PC-9 (cell line): ENCODE measurements around the gene MIA3. TPM values are rescaled to one million over a fixed set of nuclear protein-coding genes. Genes with fewer than 3 reads are reported as not detected.
A peak's percentile ranks its signal among the peaks of the same experiment; 100 is the strongest.

Experiments
- BruUV-seq: library from RNA; stranded (reverse); fragments of 400-500 nt; replicated peaks from 2 replicates; lab custom pipeline; 2021; lab: Mats Ljungman, UMichigan
- CTCF ChIA-PET: fragments of 300-600 bp; sonication (Branson Sonifier 250); formaldehyde crosslinking; loops from one replicate; lab custom pipeline; 2022; ENCODE audit warnings: antibody characterized with exemption; lab: Charles Lee
- POLR2A ChIA-PET: fragments of 300-600 bp; sonication (Branson Sonifier 250); formaldehyde crosslinking; loops from one replicate; lab custom pipeline; 2022; ENCODE audit warnings: antibody characterized with exemption; ENCODE audit not compliant: unreplicated experiment; lab: Charles Lee
- DNase-seq, 2 experiments: peaks; one replicate each; pipeline versions ENCODE4 v3.0.0 to v3.0.0-alpha.2; 2015 to 2022; ENCODE audit warnings: mixed read lengths in 1 of 2
- H2AFZ ChIP-seq: fragments of 200-600 bp; sonication (generic); 2 replicates; pipeline ENCODE4 v1.8.1; 2017; ENCODE audit warnings: antibody characterized with exemption
- H3F3A ChIP-seq: fragments of 200-600 bp; sonication (generic); 2 replicates; pipeline ENCODE4 v1.8.1; 2017; ENCODE audit warnings: antibody characterized with exemption, mild to moderate bottlenecking, low read depth; ENCODE audit not compliant: insufficient read depth
- H3K27ac ChIP-seq: fragments of 200-600 bp; sonication (generic); 2 replicates; pipeline ENCODE4 v1.6.1; 2016; ENCODE audit warnings: mixed run types
- H3K27me3 ChIP-seq: fragments of 200-600 bp; sonication (generic); 2 replicates; pipeline ENCODE4 v1.6.1; 2016; ENCODE audit warnings: low read depth, mixed run types; ENCODE audit not compliant: insufficient read depth
- H3K36me3 ChIP-seq: fragments of 200-600 bp; sonication (generic); 2 replicates; pipeline ENCODE4 v1.6.1; 2016; ENCODE audit warnings: low read depth, mixed run types
- H3K4me1 ChIP-seq: fragments of 200-600 bp; sonication (generic); replicated peaks from 2 replicates; pipeline ENCODE4 v1.6.1; 2016; ENCODE audit warnings: mixed run types; ENCODE audit not compliant: insufficient read depth
- H3K4me2 ChIP-seq: fragments of 200-600 bp; sonication (generic); 2 replicates; pipeline ENCODE4 v1.6.1; 2017; ENCODE audit warnings: mixed run types
- H3K4me3 ChIP-seq: fragments of 200-600 bp; sonication (generic); 2 replicates; pipeline ENCODE4 v1.6.1; 2016; ENCODE audit warnings: mixed run types
- H3K79me2 ChIP-seq: fragments of 200-600 bp; sonication (generic); 2 replicates; pipeline ENCODE4 v1.6.1; 2017; ENCODE audit warnings: low read depth, mixed run types
- H3K9me2 ChIP-seq: fragments of 200-600 bp; sonication (generic); 2 replicates; pipeline ENCODE4 v1.8.1; 2017; ENCODE audit warnings: mild to moderate bottlenecking; ENCODE audit not compliant: insufficient read depth
- H3K9me3 ChIP-seq: fragments of 200-600 bp; sonication (generic); 2 replicates; pipeline ENCODE4 v1.8.1; 2016; ENCODE audit warnings: low read depth; ENCODE audit not compliant: insufficient read depth
- H4K20me1 ChIP-seq: fragments of 200-600 bp; sonication (generic); 2 replicates; pipeline ENCODE4 v1.8.1; 2017; ENCODE audit not compliant: insufficient read depth
- EZH2 ChIP-seq: fragments of 200-600 bp; sonication (generic); IDR thresholded peaks from 2 replicates; pipeline ENCODE4 v1.8.0; 2017; ENCODE audit warnings: antibody characterized with exemption, low read depth
- intact Hi-C: fragments of 100-400 bp; cut with micrococcal nuclease; formaldehyde crosslinking; loops from one replicate; pipeline ENCODE4 v1.10.0; 2022; ENCODE audit not compliant: unreplicated experiment
- total RNA-seq: library from RNA; stranded (reverse); gene quantifications from 2 replicates; pipeline ENCODE4 v1.2.3, GENCODE V29; 2021
- TF ChIP-seq, protein P1 (sequence below): fragments of 200-600 bp; sonication (generic); conservative IDR thresholded peaks from 2 replicates; pipeline ENCODE4 v1.6.1; 2017; ENCODE audit warnings: mixed run types, antibody characterized with exemption, mild to moderate bottlenecking, moderate library complexity

The MIA3 gene
- total RNA-seq, 1 experiment from 2014 or later: 65.1 TPM

DNA sequence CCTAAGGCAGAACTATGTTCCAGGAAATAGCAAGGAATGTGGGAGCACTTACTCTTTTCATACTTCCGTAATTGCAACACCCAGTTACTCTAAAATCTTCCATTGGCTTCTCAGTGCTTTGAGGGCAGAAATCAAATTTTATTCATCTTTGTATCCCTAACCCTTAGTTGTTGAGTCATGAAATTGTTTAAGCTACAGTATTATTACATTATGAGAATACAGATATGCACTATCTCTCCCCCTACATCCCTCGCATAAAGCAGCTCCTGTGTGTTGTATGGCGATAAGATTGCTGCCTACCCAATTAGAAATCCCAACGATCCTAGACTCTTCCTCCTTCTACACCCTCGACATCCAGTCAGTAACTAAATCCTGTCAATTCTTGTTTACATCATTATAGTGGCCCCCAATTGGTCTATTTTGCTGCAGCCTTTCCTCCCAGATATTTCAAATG, 91.8 kb downstream of the MIA3 start:
- no peaks in the 10 kb centered on the region for H3K36me3 ChIP-seq
- peak overlapping the region; percentile 82 for H3K4me2 ChIP-seq
- peak overlapping the region; percentile 89; the same call in 1 of the 2 replicates for H3K4me3 ChIP-seq
- TF ChIP-seq, protein P1, sequence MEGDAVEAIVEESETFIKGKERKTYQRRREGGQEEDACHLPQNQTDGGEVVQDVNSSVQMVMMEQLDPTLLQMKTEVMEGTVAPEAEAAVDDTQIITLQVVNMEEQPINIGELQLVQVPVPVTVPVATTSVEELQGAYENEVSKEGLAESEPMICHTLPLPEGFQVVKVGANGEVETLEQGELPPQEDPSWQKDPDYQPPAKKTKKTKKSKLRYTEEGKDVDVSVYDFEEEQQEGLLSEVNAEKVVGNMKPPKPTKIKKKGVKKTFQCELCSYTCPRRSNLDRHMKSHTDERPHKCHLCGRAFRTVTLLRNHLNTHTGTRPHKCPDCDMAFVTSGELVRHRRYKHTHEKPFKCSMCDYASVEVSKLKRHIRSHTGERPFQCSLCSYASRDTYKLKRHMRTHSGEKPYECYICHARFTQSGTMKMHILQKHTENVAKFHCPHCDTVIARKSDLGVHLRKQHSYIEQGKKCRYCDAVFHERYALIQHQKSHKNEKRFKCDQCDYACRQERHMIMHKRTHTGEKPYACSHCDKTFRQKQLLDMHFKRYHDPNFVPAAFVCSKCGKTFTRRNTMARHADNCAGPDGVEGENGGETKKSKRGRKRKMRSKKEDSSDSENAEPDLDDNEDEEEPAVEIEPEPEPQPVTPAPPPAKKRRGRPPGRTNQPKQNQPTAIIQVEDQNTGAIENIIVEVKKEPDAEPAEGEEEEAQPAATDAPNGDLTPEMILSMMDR: no peak
- TF ChIP-seq EZH2: no peak
- CTCF ChIA-PET: no interaction called here
- H3K27me3 ChIP-seq: no peaks in the 10 kb centered on the region
- H4K20me1 ChIP-seq: no peaks in the 10 kb centered on the region
- no peak overlapping the region for H3K27ac ChIP-seq
- no peak for DNase-seq
- no peak overlapping the region for H2AFZ ChIP-seq
- peaks cover 52% of the 10 kb centered on the region for H3K79me2 ChIP-seq
- 0 out of 2 replicates have a peak, but pooled peaks cover 5% of the 10 kb centered on the region for H3K9me2 ChIP-seq
- H3K9me3 ChIP-seq: no peaks in the 10 kb centered on the region
- peaks cover 15% of the 10 kb centered on the region for H3K4me1 ChIP-seq
- intact Hi-C loops: no loop called here
- POLR2A ChIA-PET: no interaction called here
- peaks cover 26% of the 10 kb centered on the region for H3F3A ChIP-seq
- no TSS peak for BruUV-seq

- Histone ChIP-seq H2AFZ (peak overlapping the region; percentile 100), H3K27ac (peak overlapping the region; percentile 67), H3K79me2 (peaks cover 53% of the 10 kb centered on the region), H3F3A (peaks cover 32% of the 10 kb centered on the region), H3K4me2 (peak overlapping the region; percentile 82), H3K4me1 (peaks cover 15% of the 10 kb centered on the region), H3K4me3 (peak overlapping the region; percentile 89), H3K9me2 (no peaks in the 10 kb centered on the region), H3K27me3 (no peaks in the 10 kb centered on the region), H3K36me3 (peaks cover 5% of the 10 kb centered on the region), H4K20me1 (no peaks in the 10 kb centered on the region), H3K9me3 (no peaks in the 10 kb centered on the region)
- intact Hi-C loops: loop anchor here (1.0 kb wide), 1 partner anchor 246 kb away; no protein-coding TSS in a partner anchor
- CTCF ChIA-PET: no interaction called here
- TF ChIP-seq, protein P1: no peak
- TF ChIP-seq EZH2: no peak
- POLR2A ChIA-PET: interaction anchor here (0.7 kb wide), 1 partner anchor 65 kb away, joined by 3 read pairs; no protein-coding TSS in a partner anchor
- DNase-seq: peak; percentile 78 to 83
- BruUV-seq: TSS peak; percentile 76
Measured at GRCh38 chr1:222711319-222712252, 93.7 kb downstream of the MIA3 start.

GRCh38 chr1:222712253-222713090, 94.6 kb downstream of the MIA3 start, which contains the start of the genes AIDA and BROX:
TSS of gene AIDA (minus strand) at chr1:222712491. CDS start at chr1:222712317, 174 bp downstream.
TSS of gene BROX (plus strand) at chr1:222712564. CDS start at chr1:222715700, 3,136 bp downstream.
- Histone ChIP-seq H3K4me1 (peaks cover 15% of the 10 kb centered on the region), H3K4me3 (peak within 1 kb of the TSS; percentile 89), H3K9me3 (no peaks in the 10 kb centered on the region), H3K9me2 (no peaks in the 10 kb centered on the region), H3K36me3 (peaks cover 9% of the 10 kb centered on the region), H3F3A (peaks cover 37% of the 10 kb centered on the region), H4K20me1 (no peaks in the 10 kb centered on the region), H3K4me2 (peak within 1 kb of the TSS; percentile 82), H3K79me2 (peaks cover 49% of the 10 kb centered on the region), H3K27ac (peak within 1 kb of the TSS; percentile 87), H3K27me3 (no peaks in the 10 kb centered on the region), H2AFZ (peak within 1 kb of the TSS; percentile 100)
- ChIA-PET POLR2A (interaction anchor here (0.6 to 0.7 kb wide), 5 partner anchors 64 to 989 kb away, joined by 3 to 12 read pairs (median 3); partner anchors contain the start of gene TAF1A), CTCF (no interaction called here)
- TF ChIP-seq EZH2: no peak
- TF ChIP-seq, protein P1: no peak
- BruUV-seq: TSS peak; percentile 50
- peak; percentile 64 to 97 for DNase-seq
- intact Hi-C loops: loop anchor here (1.0 kb wide), 2 partner anchors 68 to 247 kb away; no protein-coding TSS in a partner anchor
